GM12892 (cell line): ENCODE data around the gene EYS.

Source experiments
- POLR2A ChIP-seq: IDR thresholded peaks from 2 replicates; pipeline ENCODE4 v1.6.1; 2011; ENCODE audit warnings: low read depth, low read length, control low read depth
- TAF1 ChIP-seq: IDR thresholded peaks from 2 replicates; pipeline ENCODE4 v1.6.1; 2011; ENCODE audit warnings: low read depth, mild to moderate bottlenecking, control low read depth, low read length, borderline replicate concordance

DNA sequence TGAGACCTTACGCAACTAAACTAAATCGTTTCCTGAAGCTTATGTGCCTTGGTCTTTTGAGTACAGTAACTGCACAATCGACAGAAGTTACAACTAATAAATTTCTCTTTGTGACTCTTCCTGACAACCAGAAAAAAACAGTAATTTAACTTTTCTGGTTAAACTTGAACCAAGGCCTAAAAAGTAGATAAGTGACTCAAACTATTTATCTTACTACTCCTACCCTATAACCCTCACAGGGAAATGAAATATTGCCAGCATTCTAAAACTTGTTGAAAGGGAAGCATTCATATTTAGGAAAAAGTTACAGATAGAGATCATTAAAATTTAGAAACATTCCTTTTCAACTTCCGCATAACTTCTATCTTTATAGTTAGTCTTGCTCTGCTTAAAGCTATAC, 1034.4 kb downstream of the EYS start:
- TF ChIP-seq TAF1 (no peak), POLR2A (no peak)
